HG03159 (cell line): ENCODE results near the gene RRAGC.

Experiments
- ATAC-seq: cut with Tn5 transposase; IDR thresholded peaks from one replicate; pipeline ENCODE4 v1.9.1; 2021; ENCODE audit warnings: mild to moderate bottlenecking, moderate library complexity; ENCODE audit not compliant: unreplicated experiment

The RRAGC gene, protein sequence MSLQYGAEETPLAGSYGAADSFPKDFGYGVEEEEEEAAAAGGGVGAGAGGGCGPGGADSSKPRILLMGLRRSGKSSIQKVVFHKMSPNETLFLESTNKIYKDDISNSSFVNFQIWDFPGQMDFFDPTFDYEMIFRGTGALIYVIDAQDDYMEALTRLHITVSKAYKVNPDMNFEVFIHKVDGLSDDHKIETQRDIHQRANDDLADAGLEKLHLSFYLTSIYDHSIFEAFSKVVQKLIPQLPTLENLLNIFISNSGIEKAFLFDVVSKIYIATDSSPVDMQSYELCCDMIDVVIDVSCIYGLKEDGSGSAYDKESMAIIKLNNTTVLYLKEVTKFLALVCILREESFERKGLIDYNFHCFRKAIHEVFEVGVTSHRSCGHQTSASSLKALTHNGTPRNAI

DNA sequence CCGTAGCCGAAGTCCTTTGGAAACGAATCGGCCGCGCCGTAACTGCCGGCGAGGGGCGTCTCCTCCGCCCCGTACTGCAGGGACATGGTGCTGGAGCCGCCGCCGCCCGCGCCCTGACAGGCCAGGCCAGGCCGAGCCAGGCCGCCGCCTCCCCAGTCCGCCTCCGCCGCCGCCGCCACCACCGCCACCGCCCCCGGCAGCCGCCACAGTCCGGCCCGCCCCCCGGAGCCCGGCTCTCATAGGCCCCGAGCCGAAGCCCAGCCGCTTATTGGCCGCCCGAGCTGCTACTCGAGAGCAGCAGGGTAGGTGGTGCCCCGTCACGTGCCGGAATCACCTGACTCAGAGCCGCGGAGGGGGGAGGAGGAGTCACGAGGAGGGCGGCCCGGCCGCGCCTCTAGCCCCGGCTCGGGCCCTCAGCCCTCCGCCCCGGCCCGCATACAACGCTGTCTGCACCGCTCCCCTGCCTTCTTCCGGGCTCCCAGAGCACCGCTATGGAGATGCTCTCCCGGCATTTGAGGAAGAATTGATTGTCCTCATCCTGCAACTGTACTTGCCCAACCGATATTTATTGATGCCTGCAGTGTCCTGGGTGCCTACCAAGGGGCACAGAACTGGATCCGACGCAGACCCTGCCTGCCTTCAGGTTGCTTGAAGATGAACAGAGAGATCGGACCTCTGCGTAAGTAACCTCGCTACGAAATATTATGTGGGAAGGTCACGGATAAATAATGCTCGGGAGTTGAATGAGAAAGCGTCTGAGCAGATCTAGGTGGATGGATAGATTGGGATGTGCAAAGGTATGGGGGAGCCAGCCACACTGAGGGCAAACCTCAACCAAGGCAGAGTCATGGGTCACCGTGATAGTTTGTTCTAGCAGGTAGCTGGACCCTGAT lies at the start of gene RRAGC:
Gene RRAGC, minus strand, starts transcription at position 212 of the 893 bp plus-strand sequence. Its CDS starts 126 bp downstream, at position 86.
- peak; percentile 95 for ATAC-seq

DNA sequence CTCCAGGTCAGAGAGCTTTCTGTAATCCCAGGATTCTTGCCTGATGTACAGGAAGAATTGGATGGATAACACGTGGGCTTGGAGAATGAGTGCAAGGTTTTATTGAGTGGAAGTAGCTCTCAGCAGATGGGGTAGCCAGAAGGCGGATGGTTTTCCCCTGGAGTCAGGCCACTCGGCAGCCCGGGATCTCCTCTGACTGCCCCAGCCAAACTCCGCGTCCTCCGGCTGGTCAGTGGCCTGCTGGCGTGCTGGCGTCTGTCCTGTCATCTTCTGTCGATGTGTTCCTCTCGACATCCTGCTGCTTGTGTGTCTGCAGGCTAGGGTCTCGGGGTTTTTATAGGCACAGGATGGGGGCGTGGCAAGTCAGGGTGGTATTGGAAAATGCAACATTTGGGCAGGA lies 49.2 kb upstream of the RRAGC start:
- no peak for ATAC-seq

DNA sequence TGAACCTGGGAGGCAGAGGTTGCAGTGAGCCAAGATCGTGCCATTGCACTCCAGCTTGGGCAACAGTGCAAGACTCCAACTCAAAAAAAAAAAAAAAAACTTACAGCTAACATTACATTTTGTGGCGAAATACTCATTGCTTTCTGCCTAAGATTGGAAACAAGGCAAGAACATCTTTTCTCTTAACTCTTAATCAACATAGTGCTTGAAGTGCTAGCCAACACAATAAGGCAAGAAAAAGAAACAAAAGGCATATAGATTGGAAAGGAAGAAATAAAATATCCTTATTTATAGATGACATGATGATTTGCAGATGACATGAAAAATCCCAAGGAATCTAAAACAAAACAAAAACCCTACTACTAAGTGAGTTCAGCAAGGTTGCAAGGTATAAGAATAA lies 46.4 kb upstream of the RRAGC start:
- ATAC-seq = no peak

DNA sequence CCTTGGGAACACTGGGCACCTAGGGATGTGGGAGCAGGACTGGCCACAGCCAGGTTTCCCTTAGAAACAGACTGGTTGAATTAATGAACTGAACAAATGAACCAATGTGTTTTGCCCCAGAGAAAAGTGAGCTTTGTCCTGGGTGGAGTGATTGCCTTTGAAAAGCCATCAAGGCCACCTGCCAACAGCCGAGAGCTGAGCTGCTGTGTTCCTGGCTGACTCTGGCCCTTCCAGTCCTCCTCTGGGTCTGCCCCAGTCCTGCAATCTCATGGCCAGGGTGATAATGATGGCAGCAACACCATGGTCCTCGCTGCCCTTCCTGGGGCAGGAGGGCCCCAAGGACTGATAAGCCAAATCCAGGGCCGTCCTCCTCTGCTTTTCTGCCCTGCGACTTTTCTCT lies 40.0 kb upstream of the RRAGC start:
- no peak for ATAC-seq

DNA sequence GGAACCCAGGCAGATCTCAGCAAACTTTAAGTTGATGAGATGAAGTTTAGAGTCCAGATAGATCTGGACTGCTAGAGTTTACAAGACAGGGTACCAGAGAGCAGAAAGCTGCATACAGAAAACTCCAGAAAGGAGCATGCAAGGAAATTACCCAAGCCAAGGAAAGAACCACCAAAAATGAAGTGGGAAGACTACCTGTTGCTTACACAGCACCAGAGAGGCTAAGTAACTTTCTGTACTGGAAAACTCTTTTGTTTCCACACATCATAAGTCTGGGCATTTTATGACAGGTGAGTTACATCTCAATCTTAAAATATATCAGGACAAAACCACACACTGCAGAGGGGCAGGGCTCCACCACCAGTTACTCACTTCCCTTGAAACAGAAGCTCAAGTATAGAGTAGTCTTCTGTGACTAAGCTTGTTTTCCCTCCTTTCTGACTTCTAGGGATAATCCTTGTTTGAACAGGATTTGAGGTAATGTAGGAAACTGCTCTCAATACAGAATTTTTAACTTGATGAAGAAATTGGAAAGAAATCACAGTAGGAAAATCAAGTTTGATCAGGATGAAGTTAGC lies 39.2 kb upstream of the RRAGC start:
- ATAC-seq = no peak

DNA sequence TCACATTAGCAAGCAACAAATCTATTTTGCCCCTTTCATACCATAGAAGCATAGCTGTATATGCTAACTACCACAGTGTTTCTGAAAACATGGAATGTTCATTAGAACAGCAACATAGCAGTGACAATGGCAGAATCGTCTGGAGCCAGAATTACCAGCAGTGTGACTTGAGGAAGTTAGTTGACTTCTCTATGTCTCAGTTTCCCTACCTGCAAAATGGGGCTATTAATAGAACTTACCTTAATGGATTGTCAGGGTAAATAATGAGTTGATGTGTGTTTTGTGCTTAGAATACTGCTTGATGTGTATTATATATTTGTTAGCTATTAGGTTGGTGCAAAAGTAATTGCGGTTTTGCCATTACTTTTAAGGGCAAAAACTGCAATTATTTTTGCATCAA lies 36.6 kb upstream of the RRAGC start:
- no peak for ATAC-seq

DNA sequence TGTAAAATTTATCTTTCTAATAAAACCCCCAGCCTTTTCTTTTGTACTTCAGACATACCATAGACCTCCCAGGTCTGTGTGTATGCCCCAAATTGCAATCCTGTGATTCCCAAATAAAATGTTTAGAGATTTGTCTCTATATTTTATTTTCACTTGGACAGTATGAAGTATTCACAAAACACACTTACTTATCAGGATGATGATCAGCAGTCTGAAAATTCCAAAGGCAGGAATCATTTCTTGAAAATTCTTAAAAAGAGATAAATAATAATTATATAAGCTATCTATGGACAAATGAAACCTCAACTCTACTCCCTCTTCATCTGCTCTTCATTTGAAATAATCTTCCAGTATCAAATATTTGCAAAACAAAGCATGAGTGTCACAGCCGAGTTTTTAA lies 33.4 kb upstream of the RRAGC start:
- ATAC-seq = no peak

DNA sequence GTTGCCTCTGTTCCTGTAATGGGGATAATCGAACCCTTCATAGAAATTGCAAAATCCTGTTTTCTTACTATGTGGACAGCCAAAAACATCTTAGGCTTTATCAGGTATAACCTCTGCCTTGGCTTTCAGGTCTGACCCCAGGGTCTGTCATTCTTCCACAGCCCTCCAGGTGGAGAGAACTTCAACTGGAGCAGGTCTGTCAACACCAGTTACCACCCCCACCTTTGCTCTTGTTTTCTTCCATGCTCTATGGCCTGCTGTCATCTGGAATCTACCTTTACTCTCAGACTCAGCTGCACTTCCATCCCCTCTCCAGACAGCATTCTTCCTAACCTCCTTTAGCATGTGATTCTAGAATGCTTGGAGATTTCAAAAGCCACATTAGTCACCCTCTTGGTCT lies 32.2 kb upstream of the RRAGC start:
- ATAC-seq = no peak

DNA sequence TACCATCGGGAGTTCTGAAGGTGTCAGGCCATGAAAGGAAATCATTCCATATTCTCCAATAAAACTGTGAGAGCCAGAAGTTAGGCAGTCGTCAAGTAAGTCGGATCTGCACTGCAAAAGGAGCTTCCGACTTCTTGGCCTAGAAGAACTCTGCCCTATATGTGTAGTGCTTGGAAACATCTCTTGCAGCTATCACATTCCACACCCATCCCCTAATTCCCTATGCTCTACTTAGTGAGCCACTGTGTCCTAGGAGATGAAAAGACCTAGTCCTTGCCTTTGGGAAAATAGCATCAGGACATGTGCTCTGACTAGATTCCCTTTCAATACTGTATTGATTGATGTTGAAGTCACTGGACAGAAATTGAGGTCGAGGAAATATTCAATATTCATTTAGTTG lies 30.0 kb upstream of the RRAGC start:
- no peak for ATAC-seq

DNA sequence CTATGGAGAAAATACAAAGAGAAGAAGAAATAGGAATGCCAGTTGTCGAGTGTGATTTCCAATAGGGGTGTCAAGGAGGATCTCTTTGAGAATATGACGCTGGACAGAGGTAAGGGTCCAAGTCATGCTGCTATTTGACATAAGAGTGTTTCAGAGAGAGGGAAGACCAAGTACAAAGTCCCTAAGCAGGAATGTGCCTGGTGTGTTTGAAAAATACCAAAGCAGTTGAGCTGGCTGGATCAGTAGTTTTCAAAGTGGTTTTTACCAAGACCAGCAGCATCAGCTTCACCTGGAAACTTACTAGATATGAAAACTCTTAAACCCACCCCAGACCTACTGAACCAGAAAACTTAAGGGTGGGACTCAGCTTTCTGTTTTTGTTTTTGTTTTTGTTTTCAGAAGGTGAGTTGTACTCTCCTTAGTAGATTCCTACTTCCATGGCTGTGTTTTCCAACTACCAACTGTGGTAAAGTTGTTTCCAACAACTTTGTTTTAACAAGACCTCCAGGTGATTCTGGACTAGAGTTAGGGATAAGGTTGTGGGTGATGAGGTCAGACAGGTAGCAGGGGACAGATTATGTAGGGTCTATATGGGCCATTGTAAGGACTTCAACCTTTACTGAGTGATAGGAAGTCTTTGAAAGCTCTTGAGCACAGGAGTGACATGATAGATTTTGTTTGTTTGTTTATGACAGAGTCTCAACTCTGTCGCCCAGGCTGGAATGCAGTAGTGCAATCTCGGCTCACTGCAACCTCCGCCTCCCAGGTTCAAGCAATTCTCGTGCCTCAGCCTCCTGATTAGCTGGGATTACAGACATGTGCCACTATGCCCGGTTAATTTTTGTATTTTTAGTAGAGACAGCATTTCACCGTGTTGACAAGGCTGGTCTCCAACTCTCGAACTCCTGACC lies 29.1 kb upstream of the RRAGC start:
- no peak for ATAC-seq

DNA sequence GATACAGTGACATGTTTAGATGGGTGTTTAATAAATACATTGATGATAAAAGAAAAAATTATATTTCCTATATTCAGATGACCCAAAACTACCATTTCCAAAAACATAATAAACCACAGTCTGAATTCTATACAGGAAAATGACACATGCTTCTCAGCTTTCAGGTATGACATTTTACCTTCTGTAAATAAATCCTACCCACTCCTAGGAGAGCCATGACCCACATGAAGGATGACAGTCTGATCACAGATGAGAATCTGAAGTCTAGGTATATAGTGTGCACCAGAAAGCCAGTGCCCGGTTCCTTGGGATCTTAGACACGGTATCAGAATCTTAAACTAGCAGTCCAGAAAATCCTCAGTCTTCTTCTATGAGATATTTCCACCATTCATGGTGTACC lies 25.5 kb upstream of the RRAGC start:
- ATAC-seq = no peak

DNA sequence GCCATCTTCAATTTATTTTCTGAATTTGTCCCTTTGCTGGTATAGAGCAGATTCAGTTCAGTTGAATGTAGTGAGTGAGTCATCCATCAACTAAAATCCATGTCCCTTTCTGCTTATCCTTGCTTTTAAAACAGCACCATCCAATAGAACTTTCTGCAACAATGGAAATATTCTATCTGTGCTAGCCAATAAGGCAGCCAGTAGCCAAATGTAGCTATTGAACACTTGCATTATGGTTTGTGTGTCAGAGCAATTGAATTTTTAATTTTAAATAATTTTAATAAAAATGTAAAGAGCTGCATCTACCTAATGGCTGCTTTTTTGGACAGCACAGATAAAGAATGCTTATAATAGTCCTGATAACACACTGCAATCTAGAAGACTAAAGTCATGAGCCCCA lies 21.9 kb upstream of the RRAGC start, which contains the start of gene GJA9:
Gene GJA9, minus strand, starts transcription at position 101 of the 400 bp plus-strand sequence. CDS start 5,489 bp downstream, outside the sequence.
- no peak for ATAC-seq

DNA sequence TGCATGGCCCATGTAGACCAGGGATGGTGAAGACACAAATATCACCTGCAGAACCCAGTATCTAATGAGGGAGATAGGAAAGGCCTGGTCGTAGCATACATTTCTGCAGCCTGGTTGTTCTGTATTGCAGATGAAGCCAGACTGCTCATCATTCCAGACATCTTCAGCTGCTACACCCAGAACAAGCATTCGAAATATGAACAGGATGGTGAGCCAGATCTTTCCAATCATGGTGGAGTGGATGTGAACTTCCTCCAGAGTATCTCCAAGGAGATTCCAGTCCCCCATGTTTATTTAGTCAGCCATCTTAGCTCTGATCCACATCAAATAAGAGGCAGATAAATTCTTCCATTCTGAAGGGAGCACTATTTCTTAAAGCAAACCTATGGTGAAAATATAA lies 16.2 kb upstream of the RRAGC start:
- ATAC-seq = no peak

DNA sequence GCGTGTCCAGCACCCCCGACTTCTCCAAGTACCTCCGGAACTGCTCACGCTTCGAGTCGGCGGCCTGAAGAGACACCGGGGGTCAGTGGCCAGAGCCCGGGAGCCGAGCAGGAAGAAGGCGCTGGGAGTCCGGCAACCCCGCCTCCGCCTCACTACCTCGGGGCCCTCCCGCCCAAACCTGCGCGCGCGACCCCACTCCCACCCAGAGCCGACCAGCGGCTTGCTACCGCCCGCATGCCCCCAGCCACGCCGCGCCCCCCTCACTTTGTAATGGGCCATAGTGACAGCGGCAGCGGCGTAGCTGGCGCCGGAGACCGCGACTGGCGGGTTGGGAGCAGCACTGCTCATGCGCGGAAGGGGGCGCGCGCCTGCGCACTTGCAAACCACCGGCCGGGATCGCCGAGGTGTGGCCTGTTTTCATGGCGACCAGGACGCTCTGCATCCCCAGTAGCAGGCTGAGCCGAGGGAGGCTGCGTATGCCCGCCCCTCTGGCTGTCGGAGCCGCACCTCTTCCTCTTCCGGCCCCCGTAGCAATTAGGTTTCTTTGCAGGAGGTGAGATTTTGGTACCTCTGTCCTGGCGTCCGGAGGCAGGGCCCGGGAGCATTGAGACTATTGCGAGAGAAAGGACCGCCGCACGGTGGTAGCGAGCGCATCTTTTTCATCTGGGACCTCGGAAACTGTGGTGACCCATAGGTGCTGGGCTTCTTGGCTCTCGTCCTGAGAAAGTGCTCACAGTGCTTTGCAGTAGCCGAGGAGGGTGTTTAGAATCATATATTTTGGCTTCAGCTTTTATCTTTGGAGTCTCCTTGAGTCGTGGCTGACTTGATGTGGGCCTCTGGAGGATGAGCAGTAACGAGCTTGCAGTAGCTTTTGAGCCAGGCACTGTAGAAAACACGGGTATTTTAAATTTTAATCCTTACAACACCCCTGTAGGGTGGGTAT lies 13.7 kb upstream of the RRAGC start, which contains the start of gene MYCBP:
Gene MYCBP, minus strand, starts transcription at position 322 of the 943 bp plus-strand sequence. Its CDS starts 43 bp downstream, at position 279.
- ATAC-seq = peak; percentile 93

DNA sequence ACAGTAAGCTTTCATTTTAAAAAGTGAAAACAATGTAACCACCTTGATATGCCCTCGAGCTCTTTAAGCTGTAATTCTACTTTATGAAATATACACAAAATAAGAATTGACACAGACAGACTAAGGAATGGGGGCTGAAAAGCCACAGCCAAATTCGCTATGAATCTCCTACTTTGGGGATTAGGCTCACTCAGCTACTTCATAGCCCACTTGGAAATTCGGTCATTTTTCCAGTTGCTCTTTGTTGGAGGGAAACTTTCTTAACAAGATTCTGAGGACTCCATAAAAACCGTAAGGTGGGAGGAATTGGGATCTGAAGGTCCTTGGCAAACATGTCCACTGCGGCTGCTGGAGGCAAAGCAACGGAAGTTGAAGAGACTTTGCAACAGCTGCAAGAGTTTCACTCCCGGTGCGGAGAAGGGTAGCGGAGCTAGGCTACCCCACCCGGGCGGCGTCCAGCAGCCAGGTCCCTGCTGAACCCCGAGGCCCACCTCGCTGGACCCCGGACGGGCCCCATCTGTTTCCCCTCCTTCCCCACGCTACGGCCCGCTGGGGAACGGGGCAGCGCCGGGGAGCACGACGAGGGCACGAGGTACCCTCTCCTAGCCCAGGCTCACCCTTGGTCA lies 12.9 kb upstream of the RRAGC start:
- ATAC-seq = peak; percentile 31

DNA sequence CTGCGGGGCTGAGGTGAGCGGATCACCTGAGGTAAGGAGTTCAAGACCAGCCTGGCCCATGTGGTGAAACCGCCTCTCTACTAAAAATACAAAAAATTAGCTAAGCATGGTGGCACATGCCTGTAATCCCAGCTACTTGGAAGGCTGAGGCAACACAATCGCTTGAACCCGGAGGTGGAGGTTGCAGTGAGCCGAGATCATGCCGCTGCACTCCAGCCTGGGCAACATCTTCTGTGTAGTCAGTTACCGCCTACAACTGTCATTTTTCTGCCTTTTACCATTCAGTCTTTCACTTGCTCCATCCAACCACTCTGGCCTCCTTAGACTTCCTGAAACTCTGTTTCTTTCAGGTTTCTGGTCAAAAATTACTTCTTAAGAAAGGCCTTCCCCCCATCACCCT lies 11.4 kb upstream of the RRAGC start:
- no peak for ATAC-seq

DNA sequence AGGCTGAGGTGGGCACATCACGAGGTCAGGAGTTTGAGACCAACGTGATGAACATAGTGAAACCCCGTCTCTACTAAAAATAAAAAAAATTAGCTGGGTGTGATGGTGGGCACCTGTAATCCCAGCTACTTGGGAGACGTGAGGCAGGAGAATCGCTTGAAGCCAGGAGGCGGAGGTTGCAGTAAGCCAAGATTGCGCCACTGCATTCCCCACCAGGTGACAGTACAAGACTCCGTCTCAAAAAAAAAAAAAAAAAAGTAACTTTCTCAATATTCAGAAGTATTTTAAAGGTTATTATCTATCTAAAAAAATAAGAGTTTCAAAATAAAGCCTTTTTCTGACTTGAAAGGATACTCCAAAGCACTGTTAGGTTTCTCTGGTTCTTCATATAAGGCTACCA lies 7.6 kb upstream of the RRAGC start:
- no peak for ATAC-seq

DNA sequence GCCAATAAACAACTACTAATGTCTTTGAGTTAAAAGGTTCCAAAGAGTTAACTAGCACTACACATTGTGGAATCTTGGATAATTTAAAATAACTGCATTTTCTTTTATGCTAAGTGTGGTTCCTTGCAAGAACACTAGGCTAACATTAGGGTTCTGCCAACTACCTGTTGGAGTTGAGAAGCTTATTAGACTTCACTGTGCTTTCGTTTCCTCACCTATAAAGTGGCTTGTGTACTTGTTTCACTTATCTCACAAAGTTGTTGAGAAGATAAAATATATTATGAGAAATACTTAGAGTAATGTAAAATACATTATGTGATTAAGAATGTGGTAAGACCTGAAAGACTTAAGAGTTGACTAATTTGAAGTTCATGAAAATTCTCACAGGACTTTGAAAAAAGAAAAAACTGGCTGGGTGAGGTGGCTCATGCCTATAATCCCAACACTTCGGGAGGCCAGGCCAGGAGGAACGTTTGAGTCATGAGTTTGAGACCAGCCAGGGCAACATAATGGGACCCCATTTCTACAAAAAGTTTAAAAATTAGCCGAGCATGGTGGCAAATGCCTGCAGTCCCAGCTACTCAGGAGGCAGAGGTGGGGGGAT lies 5.6 kb upstream of the RRAGC start:
- no peak for ATAC-seq

DNA sequence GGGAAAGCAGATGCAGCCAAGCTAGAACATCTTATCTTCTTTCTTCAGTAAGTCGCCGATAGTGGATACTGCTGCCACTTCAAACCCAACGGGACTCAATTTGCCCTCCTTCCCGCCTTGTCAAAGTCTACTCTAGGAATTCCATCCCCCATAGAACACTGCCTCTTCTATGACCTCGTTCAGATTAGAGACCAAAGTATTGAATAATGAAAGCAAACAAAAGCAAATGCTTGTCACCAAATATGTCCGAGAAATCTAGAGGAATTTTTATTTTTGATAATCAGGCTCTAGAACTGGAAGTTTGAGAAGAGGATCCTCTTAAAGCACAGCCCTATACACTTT lies 853 bp upstream of the RRAGC start:
- ATAC-seq = no peak
